IMR-90 (cell line): ENCODE measurements around the gene TXNDC15. TPM values are rescaled to one million over a fixed set of nuclear protein-coding genes. Genes with fewer than 3 reads are reported as not detected.

ENCODE experiments used
- ATAC-seq: fragments of 200-7000 bp; cut with Tn5 transposase; 2 replicates; pipeline ENCODE4 v1.9.1; 2020; ENCODE audit warnings: low read depth, mild to moderate bottlenecking, moderate library complexity
- BruUV-seq: library from RNA; stranded (reverse); fragments of 400-500 nt; replicated peaks from 2 replicates; lab custom pipeline; 2021; lab: Mats Ljungman, UMichigan
- CTCF ChIA-PET: fragments of 300-600 bp; formaldehyde crosslinking; extraction: SDS; loops from one replicate; lab custom pipeline; 2021; ENCODE audit warnings: antibody characterized with exemption; lab: Yijun Ruan, JAX
- POLR2A ChIA-PET: fragments of 300-600 bp; sonication (Branson Sonifier 250); formaldehyde crosslinking; loops from one replicate; lab custom pipeline; 2022; ENCODE audit warnings: antibody characterized with exemption; ENCODE audit not compliant: unreplicated experiment; lab: Charles Lee
- DNase-seq: peaks from one replicate; pipeline ENCODE4 v3.0.0; 2013
- H2AFZ ChIP-seq: replicated peaks from 2 replicates; pipeline ENCODE3; 2013; ENCODE audit warnings: low read length, mild to moderate bottlenecking; ENCODE audit not compliant: poor library complexity
- H2AK5ac ChIP-seq: 2 replicates; pipeline ENCODE4 v1.6.1; 2013; ENCODE audit warnings: low read depth, low read length, inconsistent platforms
- H2AK9ac ChIP-seq: replicated peaks from 2 replicates; pipeline ENCODE3; 2013; ENCODE audit warnings: mild to moderate bottlenecking, low read depth, low read length, moderate library complexity; ENCODE audit not compliant: poor library complexity
- H2BK120ac ChIP-seq: 2 replicates; pipeline ENCODE4 v1.6.1; 2013; ENCODE audit warnings: low read depth, low read length, inconsistent platforms
- H2BK15ac ChIP-seq: 3 replicates; pipeline ENCODE4 v1.6.1; 2013; ENCODE audit warnings: low read depth, low read length, inconsistent platforms
- H2BK20ac ChIP-seq: 2 replicates; pipeline ENCODE4 v1.6.1; 2013; ENCODE audit warnings: low read depth, mild to moderate bottlenecking, inconsistent platforms, low read length, moderate library complexity
- H2BK5ac ChIP-seq: 2 replicates; pipeline ENCODE4 v1.6.1; 2013; ENCODE audit warnings: mild to moderate bottlenecking, low read depth, low read length, inconsistent platforms; ENCODE audit not compliant: poor library complexity, severe bottlenecking
- H3K14ac ChIP-seq: replicated peaks from 2 replicates; pipeline ENCODE4 v1.6.1; 2013; ENCODE audit warnings: low read depth, low read length, inconsistent platforms
- H3K18ac ChIP-seq: 2 replicates; pipeline ENCODE4 v1.6.1; 2013; ENCODE audit warnings: low read depth, low read length, control low read depth
- H3K23ac ChIP-seq: 2 replicates; pipeline ENCODE4 v1.6.1; 2013; ENCODE audit warnings: low read depth, low read length, inconsistent platforms
- H3K27ac ChIP-seq: 2 replicates; pipeline ENCODE4 v1.5.1; 2013; ENCODE audit warnings: mild to moderate bottlenecking, control low read depth, low read length; ENCODE audit not compliant: insufficient read depth
- H3K27me3 ChIP-seq: 2 replicates; pipeline ENCODE4 v1.6.1; 2013; ENCODE audit warnings: low read length; ENCODE audit not compliant: control insufficient read depth, insufficient read depth
- H3K36me3 ChIP-seq: 2 replicates; pipeline ENCODE4 v1.6.1; 2013; ENCODE audit warnings: low read length, mixed read lengths; ENCODE audit not compliant: control insufficient read depth, insufficient read depth
- H3K4ac ChIP-seq: 2 replicates; pipeline ENCODE4 v1.6.1; 2013; ENCODE audit warnings: low read depth, low read length, inconsistent platforms
- H3K4me1 ChIP-seq: 2 replicates; pipeline ENCODE4 v1.6.1; 2013; ENCODE audit warnings: low read length, mixed read lengths; ENCODE audit not compliant: control insufficient read depth, insufficient read depth
- H3K4me2 ChIP-seq: 2 replicates; pipeline ENCODE4 v1.6.1; 2013; ENCODE audit warnings: low read depth, mild to moderate bottlenecking, control low read depth, low read length, moderate library complexity
- H3K4me3 ChIP-seq: 2 replicates; pipeline ENCODE4 v1.5.1; 2013; ENCODE audit warnings: low read depth, mild to moderate bottlenecking, control low read depth, low read length, moderate library complexity; ENCODE audit not compliant: insufficient read depth
- H3K56ac ChIP-seq: 2 replicates; pipeline ENCODE4 v1.6.1; 2013; ENCODE audit warnings: low read length, inconsistent platforms; ENCODE audit not compliant: insufficient read depth; ENCODE audit errors: extremely low read depth
- H3K79me1 ChIP-seq, 2 experiments: 2 replicates each; pipeline ENCODE4 v1.6.1; 2013; ENCODE audit warnings: low read length in 2 of 2, inconsistent platforms in 1 of 2, low read depth in 1 of 2
- H3K9ac ChIP-seq: 2 replicates; pipeline ENCODE4 v1.6.1; 2013; ENCODE audit warnings: low read depth, low read length, control low read depth
- H3K9me1 ChIP-seq: 2 replicates; pipeline ENCODE4 v1.6.1; 2013; ENCODE audit warnings: low read length, inconsistent platforms; ENCODE audit not compliant: insufficient read depth
- H3K9me3 ChIP-seq: 2 replicates; pipeline ENCODE4 v1.6.1; 2013; ENCODE audit warnings: low read length; ENCODE audit not compliant: control insufficient read depth, insufficient read depth
- H4K20me1 ChIP-seq: 2 replicates; pipeline ENCODE4 v1.6.1; 2013; ENCODE audit warnings: low read length, inconsistent platforms; ENCODE audit not compliant: insufficient read depth
- H4K5ac ChIP-seq: 2 replicates; pipeline ENCODE4 v1.6.1; 2013; ENCODE audit warnings: mild to moderate bottlenecking, low read depth, low read length, control low read depth
- H4K8ac ChIP-seq, 2 experiments: 2 replicates each; pipeline ENCODE4 v1.6.1; 2013; ENCODE audit warnings: low read depth in 2 of 2, low read length in 2 of 2, control low read depth in 1 of 2, inconsistent platforms in 1 of 2
- H4K91ac ChIP-seq: 2 replicates; pipeline ENCODE4 v1.6.1; 2013; ENCODE audit warnings: low read depth, low read length, inconsistent platforms; ENCODE audit not compliant: insufficient read depth
- CEBPB ChIP-seq: IDR thresholded peaks from 2 replicates; pipeline ENCODE4 v1.6.1; 2012; ENCODE audit warnings: low read depth, low read length, improper control_type of control experiment
- MAZ ChIP-seq: IDR thresholded peaks from 2 replicates; pipeline ENCODE4 v1.6.1; 2012; ENCODE audit warnings: low read depth, mild to moderate bottlenecking, low read length, improper control_type of control experiment, moderate library complexity, borderline replicate concordance
- MXI1 ChIP-seq: IDR thresholded peaks from 2 replicates; pipeline ENCODE4 v1.6.1; 2012; ENCODE audit warnings: low read depth, mild to moderate bottlenecking, low read length, moderate library complexity, borderline replicate concordance
- POLR2A ChIP-seq: IDR thresholded peaks from 2 replicates; pipeline ENCODE4 v1.6.1; 2012; ENCODE audit warnings: mild to moderate bottlenecking, low read depth, low read length
- RAD21 ChIP-seq: IDR thresholded peaks from 2 replicates; pipeline ENCODE4 v1.6.1; 2012; ENCODE audit warnings: low read length, improper control_type of control experiment
- SMC3 ChIP-seq: fragments of 150-350 bp; IDR thresholded peaks from 2 replicates; pipeline ENCODE4 v1.6.1; 2016; ENCODE audit warnings: low read depth, mild to moderate bottlenecking, antibody characterized with exemption, low read length, moderate library complexity
- WGBS, 2 experiments: methylation state at CpG; one replicate each; pipeline versions ENCODE4 v1.1.5 to v1.1.7; 2013; ENCODE audit warnings: missing lambda C conversion rate in 2 of 2; ENCODE audit not compliant: insufficient read length in 1 of 2; ENCODE audit errors: extremely low coverage in 2 of 2; 5-methylcytosine and 5-hydroxymethylcytosine counted together
- dilution Hi-C: fragments of 300-500 bp; cut with HindIII; formaldehyde crosslinking; loops from one replicate; pipeline ENCODE4 v1.14.3; 2018; ENCODE audit warnings: low sequenced_read_pairs; ENCODE audit not compliant: unreplicated experiment
- in situ Hi-C: fragments of 300-500 bp; cut with MboI; formaldehyde crosslinking; loops from 3 replicates; pipeline ENCODE4 v1.14.3; 2019; ENCODE audit warnings: low sequenced_read_pairs, inconsistent platforms, mixed read lengths
- intact Hi-C: fragments of 100-400 bp; cut with micrococcal nuclease; formaldehyde crosslinking; loops from 2 replicates; pipeline ENCODE4 v1.10.0; 2022
- polyA plus RNA-seq, 3 experiments: library from polyadenylated mRNA; depleted of rRNA; stranded (reverse); fragments of >200 nt; gene quantifications; 2 replicates each; pipeline ENCODE4 v1.2.3, GENCODE V29; 2012; ENCODE audit warnings: low replicate concordance in 1 of 3
- total RNA-seq: library from RNA; depleted of rRNA; stranded (reverse); fragments of >200 nt; gene quantifications from 2 replicates; pipeline ENCODE4 v1.2.3, GENCODE V29; 2012
- TF ChIP-seq, protein P1 (sequence below): fragments of 150-350 bp; IDR thresholded peaks from 2 replicates; pipeline ENCODE4 v1.6.1; 2017; ENCODE audit warnings: mild to moderate bottlenecking, antibody characterized with exemption, low read length, low read depth
- TF ChIP-seq, protein P2 (sequence below): conservative IDR thresholded peaks from 2 replicates; pipeline ENCODE4 v1.5.1; 2012; ENCODE audit warnings: mild to moderate bottlenecking, low read depth, low read length, improper control_type of control experiment

Gene TXNDC15
- total and polyA plus RNA-seq, 2 of the 4 experiments (the other 2 are of a cell fraction), result 87.0 to 125 TPM

DNA sequence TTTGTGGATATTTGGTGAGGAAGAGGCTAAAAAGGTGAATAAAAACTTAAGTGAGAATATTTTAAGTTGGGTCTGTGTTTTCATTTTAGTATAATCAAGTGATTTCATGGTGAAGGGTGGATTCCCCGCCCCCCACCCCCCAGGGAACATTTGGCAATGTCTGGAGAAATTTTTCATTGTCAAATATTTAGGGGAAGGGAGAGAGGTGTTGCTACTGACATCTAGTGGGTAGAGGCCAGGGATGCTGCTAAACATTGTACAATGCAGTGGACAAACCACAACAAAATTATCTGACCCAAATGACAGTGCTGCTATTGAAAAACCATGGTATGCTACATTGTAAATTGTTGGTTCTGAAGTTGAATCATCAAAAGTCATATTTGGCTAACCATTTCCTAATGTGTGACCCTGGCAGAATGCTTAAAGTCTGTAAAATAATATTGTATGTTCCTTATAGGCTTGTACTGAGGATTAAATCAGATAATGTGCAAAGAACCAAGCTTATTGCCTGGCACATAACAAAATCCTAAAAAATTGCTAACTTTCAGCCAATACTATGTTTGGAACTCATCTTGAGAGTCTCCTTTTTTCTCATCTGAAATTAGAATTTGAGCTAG, 22.8 kb upstream of the TXNDC15 start:
- H2BK20ac ChIP-seq, result no peak overlapping the region
- no peak overlapping the region for H3K9ac ChIP-seq
- peak overlapping the region; percentile 51 for H2BK5ac ChIP-seq
- TF ChIP-seq MAZ (no peak), POLR2A (no peak), SMC3 (peak; percentile 53), RAD21 (peak; percentile 70), CEBPB (peak; percentile 50; the same call in 1 of the 2 replicates), MXI1 (no peak)
- TF ChIP-seq, protein P1, sequence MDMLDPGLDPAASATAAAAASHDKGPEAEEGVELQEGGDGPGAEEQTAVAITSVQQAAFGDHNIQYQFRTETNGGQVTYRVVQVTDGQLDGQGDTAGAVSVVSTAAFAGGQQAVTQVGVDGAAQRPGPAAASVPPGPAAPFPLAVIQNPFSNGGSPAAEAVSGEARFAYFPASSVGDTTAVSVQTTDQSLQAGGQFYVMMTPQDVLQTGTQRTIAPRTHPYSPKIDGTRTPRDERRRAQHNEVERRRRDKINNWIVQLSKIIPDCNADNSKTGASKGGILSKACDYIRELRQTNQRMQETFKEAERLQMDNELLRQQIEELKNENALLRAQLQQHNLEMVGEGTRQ, result no peak
- TF ChIP-seq, protein P2, sequence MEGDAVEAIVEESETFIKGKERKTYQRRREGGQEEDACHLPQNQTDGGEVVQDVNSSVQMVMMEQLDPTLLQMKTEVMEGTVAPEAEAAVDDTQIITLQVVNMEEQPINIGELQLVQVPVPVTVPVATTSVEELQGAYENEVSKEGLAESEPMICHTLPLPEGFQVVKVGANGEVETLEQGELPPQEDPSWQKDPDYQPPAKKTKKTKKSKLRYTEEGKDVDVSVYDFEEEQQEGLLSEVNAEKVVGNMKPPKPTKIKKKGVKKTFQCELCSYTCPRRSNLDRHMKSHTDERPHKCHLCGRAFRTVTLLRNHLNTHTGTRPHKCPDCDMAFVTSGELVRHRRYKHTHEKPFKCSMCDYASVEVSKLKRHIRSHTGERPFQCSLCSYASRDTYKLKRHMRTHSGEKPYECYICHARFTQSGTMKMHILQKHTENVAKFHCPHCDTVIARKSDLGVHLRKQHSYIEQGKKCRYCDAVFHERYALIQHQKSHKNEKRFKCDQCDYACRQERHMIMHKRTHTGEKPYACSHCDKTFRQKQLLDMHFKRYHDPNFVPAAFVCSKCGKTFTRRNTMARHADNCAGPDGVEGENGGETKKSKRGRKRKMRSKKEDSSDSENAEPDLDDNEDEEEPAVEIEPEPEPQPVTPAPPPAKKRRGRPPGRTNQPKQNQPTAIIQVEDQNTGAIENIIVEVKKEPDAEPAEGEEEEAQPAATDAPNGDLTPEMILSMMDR, result peak; percentile 63
- ChIA-PET CTCF (interaction anchor here (0.5 kb wide), 1 partner anchor 1313 kb away, joined by 3 read pairs; no protein-coding TSS in a partner anchor), POLR2A (interaction anchor here (0.6 kb wide), 1 partner anchor 113 kb away, joined by 3 read pairs; the partner anchor contains the start of gene CAMLG)
- no peak overlapping the region for H2BK15ac ChIP-seq
- no peaks in the 10 kb centered on the region for H3K27me3 ChIP-seq
- no peaks in the 10 kb centered on the region for H3K9me1 ChIP-seq
- no peak overlapping the region for H2AFZ ChIP-seq
- no peak overlapping the region for H3K56ac ChIP-seq
- peak overlapping the region; percentile 53; the same call in 1 of the 2 replicates for H3K27ac ChIP-seq
- ATAC-seq (peak; percentile 53; the same call in 1 of the 2 replicates), DNase-seq (peak; percentile 56)
- peaks cover 9% of the 10 kb centered on the region for H3K4me1 ChIP-seq
- peaks cover 58% of the 10 kb centered on the region for H4K20me1 ChIP-seq
- no peak overlapping the region for H3K4me3 ChIP-seq
- H3K36me3 ChIP-seq, result peaks cover 26% of the 10 kb centered on the region
- H3K18ac ChIP-seq, result no peak overlapping the region
- no peak overlapping the region for H2AK5ac ChIP-seq
- no peak overlapping the region for H2AK9ac ChIP-seq
- H3K14ac ChIP-seq, result no peak overlapping the region
- H3K79me1 ChIP-seq, result peaks cover 7 to 53% of the 10 kb centered on the region in 2 experiments
- no peaks in the 10 kb centered on the region for H3K9me3 ChIP-seq
- no peak overlapping the region for H4K5ac ChIP-seq
- in situ Hi-C loops (no loop called here), intact Hi-C loops (loop anchor here (1.0 kb wide), 2 partner anchors 67 to 113 kb away; partner anchors contain the start of gene CAMLG), dilution Hi-C loops (no loop called here)
- no TSS peak for BruUV-seq
- no peak overlapping the region for H4K91ac ChIP-seq
- no peak overlapping the region for H3K23ac ChIP-seq
- no peak overlapping the region for H2BK120ac ChIP-seq
- no CpG with 5 or more reads among the region's 1 CpG for WGBS, 2 experiments
- H3K4me2 ChIP-seq, result 0 out of 2 replicates have a peak overlapping the region, but pooled peaks have one; percentile 35
- no peak overlapping the region for H4K8ac ChIP-seq
- no peak overlapping the region for H3K4ac ChIP-seq
